HG02973 (cell line): Measurements from ENCODE around the gene DDOST.
A peak's percentile ranks its signal among the peaks of the same experiment; 100 is the strongest.

Experiments used
- ATAC-seq: cut with Tn5 transposase; IDR thresholded peaks from one replicate; pipeline ENCODE4 v1.9.1; 2021; ENCODE audit warnings: moderate library complexity; ENCODE audit not compliant: unreplicated experiment

Gene DDOST

GRCh38 chr1:20661207-20662109 is at the start of gene DDOST:
TSS of gene DDOST (minus strand) at chr1:20661369. CDS start at chr1:20661350, 19 bp downstream.
- peak; percentile 97 for ATAC-seq

GRCh38 chr1:20710469-20711284 is 49.5 kb upstream of the DDOST start:
- ATAC-seq: no peak

DNA sequence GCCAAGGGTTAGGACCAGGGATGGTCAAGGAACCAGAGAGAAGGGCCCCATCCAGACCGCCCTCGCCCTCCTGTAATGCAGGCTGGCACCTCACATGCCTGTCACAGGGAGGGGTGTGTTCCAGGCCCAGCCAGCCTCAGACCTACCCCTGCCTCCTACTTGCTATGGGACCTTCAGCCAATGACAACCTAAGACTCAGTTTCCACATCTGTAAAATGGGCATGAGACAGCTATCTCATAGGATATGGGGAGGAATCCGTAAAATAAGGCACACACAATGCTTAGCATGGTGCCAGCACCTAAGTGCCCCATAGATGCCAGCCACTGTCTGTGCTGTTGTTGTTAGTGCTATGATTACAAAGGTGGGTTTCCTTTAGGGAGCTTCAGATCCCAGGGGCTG is 48.7 kb upstream of the DDOST start:
- no peak for ATAC-seq

DNA sequence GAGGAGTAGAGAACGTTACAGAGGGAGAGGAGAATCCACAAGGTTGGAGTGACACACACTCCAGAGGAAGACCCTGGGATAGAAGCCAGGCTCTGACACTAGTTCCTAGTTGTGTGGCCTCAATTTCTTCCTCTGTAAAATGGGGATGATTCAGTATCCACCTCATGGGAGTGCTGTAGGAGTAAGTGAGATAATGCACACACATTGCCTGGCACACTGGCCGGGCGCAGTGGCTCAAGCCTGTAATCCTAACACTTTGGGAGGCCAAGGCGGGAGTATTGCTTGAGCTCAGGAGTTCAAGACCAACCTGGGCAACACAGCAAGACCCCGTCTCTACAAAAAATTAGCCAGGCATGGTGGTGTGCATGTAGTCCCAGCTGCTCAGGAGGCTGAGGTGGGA is 47.7 kb upstream of the DDOST start:
- ATAC-seq: no peak

DNA sequence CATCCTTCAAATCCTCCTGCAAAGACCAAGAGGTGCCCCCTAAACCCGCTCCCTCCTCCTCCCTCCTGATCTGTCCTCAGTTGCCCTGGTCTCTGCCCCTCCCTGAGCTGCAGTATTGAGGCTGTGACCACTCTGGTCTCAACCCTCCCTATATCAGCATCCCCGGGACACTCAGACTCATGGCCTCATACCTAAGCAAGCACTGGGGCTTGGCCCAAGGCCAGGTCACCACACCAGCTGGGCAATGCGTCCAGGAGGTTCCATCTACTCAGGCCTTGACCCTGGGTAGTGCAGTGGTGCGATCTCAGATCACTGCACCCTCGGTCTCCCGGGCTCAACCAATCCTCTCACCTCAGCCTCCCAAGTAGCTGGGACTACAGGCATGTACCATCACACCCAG is 46.9 kb upstream of the DDOST start:
- no peak for ATAC-seq

DNA sequence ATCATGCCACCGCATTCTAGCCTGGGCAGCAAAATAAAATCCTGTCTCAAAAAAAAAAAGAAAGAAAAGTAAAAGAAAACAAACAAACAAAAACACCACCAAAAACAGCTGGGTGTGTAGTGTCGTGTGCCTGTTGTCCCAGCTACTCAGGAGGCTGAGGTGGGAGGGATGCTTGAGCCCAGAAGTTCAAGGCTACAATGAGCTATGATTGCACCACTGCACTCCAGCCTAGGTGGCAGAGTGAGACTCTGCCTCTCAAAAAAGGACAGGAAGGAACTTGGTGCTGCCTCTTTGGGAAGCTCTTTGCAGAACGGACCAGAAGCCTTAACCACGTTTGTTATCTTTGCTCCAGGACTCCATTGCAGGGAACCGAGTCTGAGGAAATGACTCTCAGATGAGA is 45.7 kb upstream of the DDOST start:
- no peak for ATAC-seq

DNA sequence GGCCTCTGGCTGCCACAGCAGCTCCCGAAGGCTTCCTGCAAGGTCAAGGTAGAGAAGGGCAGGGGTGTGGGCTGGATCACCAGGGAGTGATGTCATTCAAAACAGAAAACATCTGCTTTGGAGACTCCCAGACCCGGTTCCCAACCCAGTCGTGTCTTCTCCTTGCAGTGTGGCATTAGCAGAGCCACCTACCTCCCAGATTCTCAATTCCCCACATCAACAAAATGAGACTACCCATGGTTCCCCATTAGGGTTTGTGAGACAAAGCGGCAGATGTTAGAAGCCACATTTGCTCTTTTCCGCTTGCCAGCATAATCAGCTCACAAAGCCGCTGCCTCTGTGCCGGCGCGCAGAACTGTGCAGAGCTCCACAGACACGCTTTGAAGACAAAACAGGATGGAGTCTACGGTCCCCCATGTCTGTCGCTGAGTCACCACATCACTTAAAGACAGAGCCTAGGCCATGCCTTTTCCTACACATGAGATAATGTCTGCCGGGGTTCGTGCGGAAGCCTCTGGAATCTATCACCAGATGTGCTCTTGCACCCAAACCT is 44.1 kb upstream of the DDOST start:
- no peak for ATAC-seq

DNA sequence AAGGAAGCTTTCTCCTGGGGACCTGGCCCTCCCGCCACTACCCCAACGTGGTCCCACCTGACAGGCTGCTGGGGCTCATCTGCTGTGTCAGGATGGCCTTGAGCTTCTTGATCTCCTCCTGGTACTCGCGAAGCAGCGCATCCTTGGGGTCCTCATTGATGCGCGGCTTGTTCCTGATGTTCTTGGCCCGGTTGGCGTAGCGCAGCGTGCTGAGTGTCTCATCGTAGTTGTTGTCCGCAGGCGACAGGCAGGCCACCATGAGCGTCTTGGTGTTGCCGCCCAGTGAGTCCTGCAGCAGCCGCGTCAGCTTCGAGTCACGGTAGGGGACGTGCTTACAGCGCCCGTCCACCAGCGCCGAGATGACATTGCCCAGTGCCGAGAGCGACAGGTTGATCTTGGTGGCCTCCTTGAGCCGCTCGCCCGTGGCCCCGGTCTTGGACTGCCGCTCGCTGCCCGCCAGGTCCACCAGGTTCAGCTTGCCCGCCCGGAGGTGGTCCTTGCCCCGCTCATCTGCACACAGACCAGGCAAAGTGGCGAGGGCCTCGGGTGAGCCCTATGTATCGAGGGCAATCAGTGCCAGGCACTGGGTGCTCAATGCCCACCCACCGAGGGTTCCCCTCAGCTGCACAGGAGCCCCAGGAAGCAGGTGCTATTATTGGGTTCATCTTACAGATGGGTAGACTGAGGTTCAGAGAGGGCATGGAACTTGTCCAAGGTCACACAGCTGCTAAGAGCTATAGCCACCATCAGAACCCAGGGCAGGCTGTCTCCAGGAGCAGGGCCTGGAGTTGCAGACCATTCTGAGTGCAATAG is 43.4 kb upstream of the DDOST start:
- ATAC-seq: no peak

GRCh38 chr1:20703124-20703756 is 42.1 kb upstream of the DDOST start:
- no peak for ATAC-seq

GRCh38 chr1:20702416-20702815 is 41.2 kb upstream of the DDOST start:
- ATAC-seq: no peak

GRCh38 chr1:20701847-20702246 is 40.7 kb upstream of the DDOST start:
- ATAC-seq: no peak

DNA sequence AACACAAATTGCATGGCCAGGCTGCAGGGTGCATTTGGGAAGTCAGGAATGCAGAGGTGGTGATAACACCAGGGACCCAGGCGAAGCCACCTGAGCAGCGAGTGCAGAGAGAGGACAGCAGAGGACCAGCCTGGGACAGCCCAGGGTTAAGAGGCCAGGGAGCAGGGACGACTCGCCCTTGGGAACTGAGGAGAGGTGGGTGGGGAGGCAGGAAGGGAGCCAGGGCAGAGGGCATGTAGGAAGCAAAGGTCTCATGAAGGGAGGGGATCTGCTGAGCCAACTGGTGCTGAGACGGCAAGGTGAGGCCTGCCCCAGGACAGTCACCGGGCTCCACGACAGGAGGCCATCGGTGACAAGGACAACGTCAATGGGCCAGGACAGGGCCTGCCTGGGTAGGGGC is 40.3 kb upstream of the DDOST start:
- ATAC-seq: no peak

DNA sequence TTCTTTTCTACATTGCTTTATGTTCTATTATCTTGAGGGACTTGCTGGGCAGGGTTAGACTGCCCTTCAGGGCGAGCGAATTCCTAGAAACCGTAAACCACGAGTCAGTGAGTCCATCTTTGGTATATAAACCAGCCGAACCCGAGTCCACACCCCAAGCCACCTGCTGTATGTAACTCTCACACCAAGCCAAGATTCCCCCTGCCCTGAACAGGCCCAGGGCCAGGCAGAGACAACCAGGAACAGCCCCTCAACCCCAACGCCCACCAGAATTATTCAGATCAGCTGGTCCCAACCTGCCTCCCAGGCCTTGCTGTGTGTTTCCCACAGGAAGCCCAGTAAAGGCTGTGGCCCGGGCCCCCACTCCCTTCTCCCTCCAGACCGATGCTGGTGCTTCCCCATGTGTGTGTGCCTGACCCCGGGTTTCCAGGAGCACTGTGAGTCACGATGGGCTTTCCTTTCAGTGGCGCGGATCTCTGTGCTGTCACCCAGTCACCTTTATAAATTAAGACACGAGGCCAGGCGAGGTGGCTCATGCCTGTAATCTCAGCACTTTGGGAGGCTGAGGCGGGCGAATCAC is 39.6 kb upstream of the DDOST start:
- no peak for ATAC-seq

DNA sequence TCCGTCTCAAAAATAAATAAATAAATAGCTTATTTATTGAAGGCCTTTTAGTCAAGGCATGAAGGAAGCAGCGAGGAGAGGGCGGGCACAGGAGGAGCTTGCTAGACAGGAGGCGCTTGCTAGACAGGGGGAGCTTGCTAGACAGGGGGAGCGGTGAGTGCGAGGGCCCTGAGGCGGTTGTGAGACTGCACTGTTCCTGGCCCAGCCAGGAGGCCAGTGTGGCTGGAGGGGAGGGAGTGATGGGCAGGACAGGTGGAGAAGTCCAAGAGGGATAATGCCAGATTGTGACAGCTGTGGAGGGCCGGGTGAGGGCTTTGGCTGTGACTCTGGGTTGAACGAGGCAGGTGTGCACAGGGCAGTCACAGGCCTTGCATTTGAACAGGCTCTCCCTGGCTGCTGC is 38.4 kb upstream of the DDOST start:
- ATAC-seq: no peak

DNA sequence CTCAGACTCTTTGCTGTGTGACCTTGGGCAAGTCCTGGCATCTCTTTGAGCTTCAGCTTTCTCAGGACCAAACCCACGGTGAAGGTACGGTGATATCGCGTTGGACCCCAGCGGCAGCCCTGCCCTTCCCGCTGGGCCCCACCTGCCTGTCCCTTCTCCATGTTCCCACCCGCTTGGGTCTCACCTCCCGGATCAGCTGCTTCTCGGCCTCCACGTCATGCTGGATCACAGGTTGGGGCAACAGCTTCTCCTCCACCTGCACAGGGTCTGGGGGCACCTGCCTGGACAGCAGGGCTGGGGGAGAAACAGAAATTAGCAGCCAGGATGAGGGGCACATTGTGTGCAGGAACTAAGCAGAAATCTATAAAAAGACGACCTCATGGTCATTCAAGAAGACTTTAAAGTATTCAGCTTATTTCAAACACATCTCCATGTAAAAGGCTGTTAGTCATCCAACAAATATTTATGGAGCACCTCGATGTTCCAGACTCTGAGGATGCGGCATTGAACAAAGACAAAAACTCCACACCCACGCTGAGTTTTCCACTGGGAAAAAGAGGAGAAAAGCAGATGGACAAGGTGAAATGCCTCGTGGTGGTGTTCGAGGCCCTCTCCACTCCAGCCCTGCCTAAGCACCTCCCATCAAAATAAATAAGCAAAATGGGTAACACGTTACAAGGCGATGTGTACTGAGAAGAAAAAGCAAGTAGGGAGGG is 37.2 kb upstream of the DDOST start:
- no peak for ATAC-seq

DNA sequence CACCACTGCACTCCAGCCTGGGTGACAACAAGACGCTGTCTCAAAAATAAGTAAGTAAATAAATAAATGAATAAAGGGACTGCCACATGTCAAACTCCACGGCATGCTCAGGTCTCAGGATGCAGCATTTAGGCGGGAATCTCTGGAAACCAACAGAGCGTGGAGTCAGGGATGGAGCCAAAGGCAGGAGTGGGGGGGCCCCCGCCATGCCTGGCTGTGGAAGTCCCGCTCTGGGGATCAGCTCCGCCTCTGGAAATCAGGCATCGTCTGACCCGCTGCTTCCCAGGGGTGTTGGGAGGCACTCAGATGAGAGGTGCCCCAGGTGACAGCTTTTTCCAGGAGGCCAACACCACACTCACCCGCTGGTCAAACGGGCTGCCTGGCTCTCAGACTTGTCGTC is 36.4 kb upstream of the DDOST start:
- ATAC-seq: no peak

- peak; percentile 64 for ATAC-seq
These were observed 35.5 kb upstream of the DDOST start for GRCh38 chr1:20696397-20697333.

DNA sequence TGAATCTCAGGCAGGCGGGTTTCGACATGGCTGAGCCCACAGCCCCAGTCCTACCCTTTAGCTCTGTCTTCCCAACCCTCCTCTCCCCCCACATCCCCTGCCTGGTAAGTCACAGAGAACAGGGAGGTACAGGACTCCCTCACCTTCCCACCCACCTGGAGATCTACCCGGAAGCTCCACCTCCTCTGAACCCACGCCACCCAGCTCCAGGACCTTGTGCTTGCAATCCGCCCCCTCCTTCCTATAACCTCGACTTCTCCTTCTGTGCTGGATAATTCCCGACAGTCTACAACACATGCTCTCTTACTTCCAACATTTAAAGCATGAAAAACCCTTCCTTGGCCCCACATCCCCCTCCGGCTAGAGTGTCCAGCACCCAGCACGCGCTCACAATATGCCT is 34.3 kb upstream of the DDOST start:
- no peak for ATAC-seq
